Measurements from ENCODE around the gene ADAD2. TPM values are rescaled to one million over a fixed set of nuclear protein-coding genes. Genes with fewer than 3 reads are reported as not detected.

ADAD2 gene
- total and polyA plus RNA-seq, 10 of the 15 experiments (the other 5 are each of a cell fraction or from before 2014, with no cell fraction given) = 0.44 to 0.68 (median 0.51) TPM; not detected in 7

DNA sequence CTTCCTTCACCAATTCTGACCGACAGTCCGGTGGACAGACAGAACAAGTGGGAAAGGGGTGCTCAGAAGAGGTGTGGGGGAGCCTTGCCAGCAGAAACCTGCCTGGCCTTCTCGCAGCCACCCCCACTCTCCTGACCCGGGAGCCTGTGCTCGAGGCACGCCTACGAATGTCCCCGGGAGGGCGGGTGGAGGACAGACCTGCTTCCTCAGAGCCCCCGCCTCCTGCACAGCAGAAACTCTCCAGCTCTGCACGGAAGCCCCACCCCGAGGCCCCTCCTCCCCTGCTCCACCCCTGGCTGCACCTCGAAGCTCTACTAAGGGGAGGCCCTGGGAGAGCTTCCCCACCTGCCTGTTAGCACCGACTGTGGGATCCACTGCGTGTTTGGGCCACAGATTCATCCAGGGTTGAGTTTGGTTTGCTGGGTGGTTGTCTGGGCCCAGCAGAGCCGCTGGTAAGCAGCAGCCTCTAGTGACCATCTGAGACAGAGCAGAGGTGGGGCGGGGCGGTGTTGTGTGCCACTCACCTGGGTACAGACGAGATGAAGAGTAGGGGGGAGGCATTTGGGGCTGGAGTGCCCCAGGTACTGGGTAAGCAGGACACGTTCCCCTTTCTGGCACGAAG is 10.3 kb upstream of the ADAD2 start:
- H3K27ac ChIP-seq (ENCODE audit: control insufficient read depth, insufficient read depth) = no peak overlapping the region
- FAIRE-seq (no peak), ATAC-seq (no peak), DNase-seq (ENCODE audit: low read depth, low spot score) (no peak)
- no TSS peak for BruUV-seq (replicated peaks)
- TF ChIP-seq MTA2 (IDR thresholded peaks at IDR 0.05; ENCODE audit: low read depth) (no peak), RB1 (IDR thresholded peaks at IDR 0.05; ENCODE audit: borderline replicate concordance) (no peak)
- H4K20me1 ChIP-seq (ENCODE audit: control insufficient read depth, insufficient read depth) = no peaks in the 10 kb centered on the region
- intact Hi-C loops (cut with micrococcal nuclease; ENCODE audit: unreplicated experiment) = no loop called here
- SMC1A ChIA-PET (ENCODE audit: uncharacterized antibody, unreplicated experiment) = no interaction called here
- POLR2A ChIA-PET = interaction anchor here (0.6 kb wide), 1 partner anchor 183 kb away, joined by 3 read pairs; no protein-coding TSS in a partner anchor
- no peak overlapping the region for H3K9ac ChIP-seq (ENCODE audit: control insufficient read depth, insufficient read depth, low read length)
- RAD21 ChIA-PET (ENCODE audit: unreplicated experiment) = no interaction called here
- WGBS (ENCODE audit: insufficient coverage, insufficient replicate concordance, low lambda C conversion rate, missing lambda C conversion rate) = 88% methylated on average over 21 of the region's 21 CpGs
- no peaks in the 10 kb centered on the region for H3K9me3 ChIP-seq (replicated peaks; ENCODE audit: control insufficient read depth, insufficient read depth, low read length)
- in situ Hi-C loops (cut with MboI) = loop anchor here (5.0 kb wide), 1 partner anchor 223 kb away; no protein-coding TSS in a partner anchor
- no peak overlapping the region for H2AFZ ChIP-seq (ENCODE audit: control insufficient read depth, low read depth, low read length)
- no peak overlapping the region for H3K4me3 ChIP-seq
- H3K4me2 ChIP-seq (ENCODE audit: control insufficient read depth, insufficient read depth) = no peak overlapping the region
- H3K4me1 ChIP-seq (ENCODE audit: control insufficient read depth, insufficient read depth, low read length) = peaks cover 8% of the 10 kb centered on the region
- H3K79me2 ChIP-seq (ENCODE audit: control insufficient read depth, insufficient read depth, low read length) = peaks cover 5% of the 10 kb centered on the region
- CTCF ChIA-PET = interaction anchor here (1.5 kb wide), 1 partner anchor 91 kb away, joined by 3 read pairs; no protein-coding TSS in a partner anchor
- peaks cover 5 to 23% of the 10 kb centered on the region in 2 experiments; a peak in 3 of 4 replicates for H3K36me3 ChIP-seq (ENCODE audit: control insufficient read depth in 2 of 2, insufficient read depth in 2 of 2, low read length in 1 of 2)
- H3K27me3 ChIP-seq (replicated peaks in 1 of 2; ENCODE audit: control insufficient read depth in 2 of 2, insufficient read depth in 2 of 2, low read length in 1 of 2) = no peaks in the 10 kb centered on the region

DNA sequence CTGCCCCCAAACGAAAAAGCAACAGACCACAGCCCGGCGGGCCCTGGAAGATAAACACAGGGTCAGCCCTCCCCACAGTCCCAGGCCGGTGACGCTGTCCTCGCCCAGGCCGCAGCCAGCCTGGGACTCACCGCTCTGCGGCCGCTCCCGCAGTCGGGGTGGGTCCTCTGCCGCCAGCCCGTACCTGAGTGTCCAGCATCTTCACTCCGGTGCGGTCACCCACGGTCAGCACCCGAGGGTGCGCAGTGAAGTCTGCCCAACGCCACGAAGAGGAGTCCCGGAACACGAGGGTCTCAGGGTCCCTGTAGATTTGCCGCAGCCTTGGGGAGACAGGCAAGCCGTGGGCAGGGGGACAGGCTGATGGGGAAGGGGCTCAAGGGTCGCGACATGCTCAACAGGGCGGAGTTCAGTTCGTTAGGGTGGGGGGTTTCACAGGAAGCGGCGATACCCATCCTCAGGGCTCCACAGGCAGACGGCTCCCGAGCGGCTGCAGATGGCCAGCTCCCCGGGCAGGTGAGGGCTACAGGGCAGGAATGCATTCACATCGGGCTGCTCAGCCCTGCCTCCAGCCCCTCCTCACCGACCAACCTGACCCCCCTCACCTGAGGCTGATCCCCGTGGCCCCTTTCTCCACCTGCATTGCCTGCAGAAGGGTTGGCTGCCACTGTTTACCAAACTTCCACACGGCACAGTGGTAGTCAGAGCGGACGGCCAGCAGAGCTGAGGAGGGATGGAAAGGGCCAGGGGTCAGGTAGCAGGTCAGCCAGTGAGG is 9.6 kb upstream of the ADAD2 start:
- Histone ChIP-seq H3K4me1 (ENCODE audit: control insufficient read depth, insufficient read depth, low read length) (0 out of 2 replicates have a peak, but pooled peaks cover 1% of the 10 kb centered on the region), H4K20me1 (ENCODE audit: control insufficient read depth, insufficient read depth) (no peaks in the 10 kb centered on the region), H3K79me2 (ENCODE audit: control insufficient read depth, insufficient read depth, low read length) (peaks cover 12% of the 10 kb centered on the region), H3K27me3 (replicated peaks in 1 of 2; ENCODE audit: control insufficient read depth in 2 of 2, insufficient read depth in 2 of 2, low read length in 1 of 2) (no peaks in the 10 kb centered on the region), H3K9ac (ENCODE audit: control insufficient read depth, insufficient read depth, low read length) (no peak overlapping the region), H3K36me3 (ENCODE audit: control insufficient read depth in 2 of 2, insufficient read depth in 2 of 2, low read length in 1 of 2) (peaks cover 5 to 23% of the 10 kb centered on the region in 2 experiments; a peak in 3 of 4 replicates), H3K27ac (ENCODE audit: control insufficient read depth, insufficient read depth) (no peak overlapping the region), H3K9me3 (replicated peaks; ENCODE audit: control insufficient read depth, insufficient read depth, low read length) (no peaks in the 10 kb centered on the region), H3K4me3 (no peak overlapping the region), H2AFZ (ENCODE audit: control insufficient read depth, low read depth, low read length) (no peak overlapping the region), H3K4me2 (ENCODE audit: control insufficient read depth, insufficient read depth) (no peak overlapping the region)
- in situ Hi-C loops (cut with MboI) (loop anchor here (5.0 kb wide), 1 partner anchor 224 kb away; no protein-coding TSS in a partner anchor), intact Hi-C loops (cut with micrococcal nuclease; ENCODE audit: unreplicated experiment) (no loop called here)
- ChIA-PET RAD21 (ENCODE audit: unreplicated experiment) (no interaction called here), POLR2A (no interaction called here), CTCF (interaction anchor here (1.5 kb wide), 1 partner anchor 92 kb away, joined by 3 read pairs; no protein-coding TSS in a partner anchor), SMC1A (ENCODE audit: uncharacterized antibody, unreplicated experiment) (no interaction called here)
- BruUV-seq (replicated peaks) = no TSS peak
- WGBS (ENCODE audit: insufficient coverage, insufficient replicate concordance, low lambda C conversion rate, missing lambda C conversion rate) = 95% methylated on average over 41 of the region's 41 CpGs
- no peak for DNase-seq (ENCODE audit: low read depth, low spot score)
- TF ChIP-seq NR2C1 (IDR thresholded peaks at IDR 0.05) (no peak), PAX5 (IDR thresholded peaks at IDR 0.05; ENCODE audit: borderline replicate concordance, low read depth, low read length) (no peak), BRCA1 (IDR thresholded peaks at IDR 0.05; ENCODE audit: low read depth, low read length) (no peak), ZSCAN29 (IDR thresholded peaks at IDR 0.05) (no peak), RAD21 (IDR thresholded peaks at IDR 0.05; ENCODE audit: insufficient read depth, low read depth, low read length) (no peak)
- TF ChIP-seq, protein P1, sequence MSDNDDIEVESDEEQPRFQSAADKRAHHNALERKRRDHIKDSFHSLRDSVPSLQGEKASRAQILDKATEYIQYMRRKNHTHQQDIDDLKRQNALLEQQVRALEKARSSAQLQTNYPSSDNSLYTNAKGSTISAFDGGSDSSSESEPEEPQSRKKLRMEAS (IDR thresholded peaks at IDR 0.05; ENCODE audit: low read depth, low read length) = no peak
- FAIRE-seq = no peak
- ATAC-seq = no peak

All from GM12878 (cell line).